ENCODE data around the gene MYO7B. TPM values are rescaled to one million over a fixed set of nuclear protein-coding genes. Genes with fewer than 3 reads are reported as not detected.

Gene MYO7B
- total RNA-seq, 1 experiment from 2014 or later, result 28.0 TPM

GRCh38 chr2:127593228-127594115 lies 58.0 kb downstream of the MYO7B start:
- no peak overlapping the region for H2AFZ ChIP-seq (ENCODE audit: low read length)
- no peaks in the 10 kb centered on the region for H3K9me3 ChIP-seq (ENCODE audit: low read length)
- no TSS peak for BruUV-seq (replicated peaks)
- H3K9me2 ChIP-seq (replicated peaks; ENCODE audit: low read length), result no peaks in the 10 kb centered on the region
- H3K79me2 ChIP-seq (ENCODE audit: low read length), result no peaks in the 10 kb centered on the region
- intact Hi-C loops (cut with micrococcal nuclease), result no loop called here
- no peak for TF ChIP-seq EZH2phosphoT487 (IDR thresholded peaks at IDR 0.05; ENCODE audit: borderline replicate concordance, low read length)
- H3K4me2 ChIP-seq (ENCODE audit: low read length), result no peak overlapping the region
- DNase-seq (no peak), ATAC-seq (no peak)
- ChIA-PET CTCF (no interaction called here), POLR2A (ENCODE audit: unreplicated experiment) (no interaction called here)
- peaks cover 34% of the 10 kb centered on the region for H3K4me1 ChIP-seq (ENCODE audit: insufficient read depth, low read length)
- no peaks in the 10 kb centered on the region for H3K36me3 ChIP-seq (ENCODE audit: low read depth, low read length)
- peaks cover 9% of the 10 kb centered on the region for H3F3A ChIP-seq (ENCODE audit: low read length, unreplicated experiment)
- no peak overlapping the region for H3K27ac ChIP-seq (ENCODE audit: low read length)
- H3K4me3 ChIP-seq (ENCODE audit: low read length), result no peak overlapping the region
- H4K20me1 ChIP-seq (ENCODE audit: low read length), result no peaks in the 10 kb centered on the region
- no peak overlapping the region for H3K9ac ChIP-seq (ENCODE audit: low read length)
- H3K27me3 ChIP-seq (ENCODE audit: low read length), result no peaks in the 10 kb centered on the region

GRCh38 chr2:127594116-127594591 lies 58.7 kb downstream of the MYO7B start:
- peaks cover 41% of the 10 kb centered on the region for H3K4me1 ChIP-seq (ENCODE audit: insufficient read depth, low read length)
- peaks cover 9% of the 10 kb centered on the region for H3F3A ChIP-seq (ENCODE audit: low read length, unreplicated experiment)
- no peak overlapping the region for H3K9ac ChIP-seq (ENCODE audit: low read length)
- H3K9me2 ChIP-seq (replicated peaks; ENCODE audit: low read length), result no peaks in the 10 kb centered on the region
- H3K27ac ChIP-seq (ENCODE audit: low read length), result no peak overlapping the region
- TF ChIP-seq EZH2phosphoT487 (IDR thresholded peaks at IDR 0.05; ENCODE audit: borderline replicate concordance, low read length) (no peak), EZH2 (IDR thresholded peaks at IDR 0.05; ENCODE audit: low read length, unreplicated experiment) (no peak), CTCF (conservative IDR thresholded peaks at IDR 0.05; ENCODE audit: low read depth, low read length) (no peak)
- intact Hi-C loops (cut with micrococcal nuclease), result no loop called here
- no peak overlapping the region for H3K4me3 ChIP-seq (ENCODE audit: low read length)
- BruUV-seq (replicated peaks), result no TSS peak
- H2AFZ ChIP-seq (ENCODE audit: low read length), result no peak overlapping the region
- H3K27me3 ChIP-seq (ENCODE audit: low read length), result no peaks in the 10 kb centered on the region
- H3K36me3 ChIP-seq (ENCODE audit: low read depth, low read length), result no peaks in the 10 kb centered on the region
- DNase-seq, result no peak
- CTCF ChIA-PET, result no interaction called here
- H3K79me2 ChIP-seq (ENCODE audit: low read length), result no peaks in the 10 kb centered on the region
- H3K4me2 ChIP-seq (ENCODE audit: low read length), result no peak overlapping the region
- ATAC-seq, result no peak
- H4K20me1 ChIP-seq (ENCODE audit: low read length), result no peaks in the 10 kb centered on the region
- POLR2A ChIA-PET (ENCODE audit: unreplicated experiment), result no interaction called here
- H3K9me3 ChIP-seq (ENCODE audit: low read length), result no peaks in the 10 kb centered on the region

- ATAC-seq (no peak), DNase-seq (no peak)
- TF ChIP-seq EZH2 (IDR thresholded peaks at IDR 0.05; ENCODE audit: low read length, unreplicated experiment), result no peak
- no peak for TF ChIP-seq CTCF (conservative IDR thresholded peaks at IDR 0.05; ENCODE audit: low read depth, low read length)
- TF ChIP-seq EZH2phosphoT487 (IDR thresholded peaks at IDR 0.05; ENCODE audit: borderline replicate concordance, low read length), result no peak
- no TSS peak for BruUV-seq (replicated peaks)
- H3K79me2 ChIP-seq (ENCODE audit: low read length), result no peaks in the 10 kb centered on the region
- no peak overlapping the region for H2AFZ ChIP-seq (ENCODE audit: low read length)
- intact Hi-C loops (cut with micrococcal nuclease), result no loop called here
- H3K9me2 ChIP-seq (replicated peaks; ENCODE audit: low read length), result no peaks in the 10 kb centered on the region
- H3K9ac ChIP-seq (ENCODE audit: low read length), result no peak overlapping the region
- CTCF ChIA-PET, result no interaction called here
- no peaks in the 10 kb centered on the region for H4K20me1 ChIP-seq (ENCODE audit: low read length)
- no peaks in the 10 kb centered on the region for H3K36me3 ChIP-seq (ENCODE audit: low read depth, low read length)
- H3K27me3 ChIP-seq (ENCODE audit: low read length), result no peaks in the 10 kb centered on the region
- H3K4me2 ChIP-seq (ENCODE audit: low read length), result no peak overlapping the region
- H3K4me3 ChIP-seq (ENCODE audit: low read length), result no peak overlapping the region
- peaks cover 44% of the 10 kb centered on the region for H3K4me1 ChIP-seq (ENCODE audit: insufficient read depth, low read length)
- peaks cover 9% of the 10 kb centered on the region for H3F3A ChIP-seq (ENCODE audit: low read length, unreplicated experiment)
- H3K9me3 ChIP-seq (ENCODE audit: low read length), result peaks cover 2% of the 10 kb centered on the region; the same call in 1 of the 2 replicates
- H3K27ac ChIP-seq (ENCODE audit: low read length), result peak overlapping the region; percentile 83
- POLR2A ChIA-PET (ENCODE audit: unreplicated experiment), result no interaction called here
Observed at GRCh38 chr2:127596311-127597045, 61.0 kb downstream of the MYO7B start.
